A673 (cell line): ENCODE results near the gene MPZL2. TPM values are rescaled to one million over a fixed set of nuclear protein-coding genes. Genes with fewer than 3 reads are reported as not detected.

Source experiments
- BruUV-seq: library from RNA; stranded (reverse); fragments of 400-500 nt; replicated peaks from 2 replicates; lab custom pipeline; 2021; lab: Mats Ljungman, UMichigan
- CTCF ChIA-PET: fragments of 300-600 bp; sonication (Branson Sonifier 250); formaldehyde crosslinking; loops from one replicate; lab custom pipeline; 2022; ENCODE audit warnings: antibody characterized with exemption; lab: Charles Lee
- POLR2A ChIA-PET: fragments of 300-600 bp; sonication (Branson Sonifier 250); formaldehyde crosslinking; loops from one replicate; lab custom pipeline; 2022; ENCODE audit warnings: antibody characterized with exemption; ENCODE audit not compliant: low non-redundant PET; lab: Charles Lee
- DNase-seq: peaks from one replicate; pipeline ENCODE4 v3.0.0-alpha.2; 2015; ENCODE audit warnings: low spot score
- H3K27ac ChIP-seq: fragments of 200-600 bp; sonication (generic); 2 replicates; pipeline ENCODE4 v1.5.1; 2016; ENCODE audit warnings: mixed run types, low read depth, mild to moderate bottlenecking, mixed read lengths, antibody characterized with exemption, low read length; ENCODE audit not compliant: poor library complexity, severe bottlenecking
- H3K27me3 ChIP-seq: fragments of 200-600 bp; sonication (generic); replicated peaks from 2 replicates; pipeline ENCODE4 v1.6.1; 2017; ENCODE audit warnings: mixed run types, low read depth, mild to moderate bottlenecking, mixed read lengths, antibody characterized with exemption, low read length; ENCODE audit not compliant: insufficient read depth, poor library complexity
- H3K36me3 ChIP-seq: fragments of 200-600 bp; sonication (generic); 2 replicates; pipeline ENCODE4 v1.6.1; 2016; ENCODE audit warnings: mixed run types, mild to moderate bottlenecking, mixed read lengths, antibody characterized with exemption, low read length; ENCODE audit not compliant: insufficient read depth, poor library complexity, severe bottlenecking
- H3K4me1 ChIP-seq: fragments of 200-600 bp; sonication (generic); 2 replicates; pipeline ENCODE4 v1.6.1; 2017; ENCODE audit warnings: mixed run types, mild to moderate bottlenecking, mixed read lengths, antibody characterized with exemption, low read length; ENCODE audit not compliant: insufficient read depth, poor library complexity, severe bottlenecking
- H3K4me3 ChIP-seq: fragments of 200-600 bp; sonication (generic); 2 replicates; pipeline ENCODE4 v1.5.1; 2016; ENCODE audit warnings: low read depth, mixed run types, mild to moderate bottlenecking, mixed read lengths, low read length; ENCODE audit not compliant: poor library complexity, severe bottlenecking
- H3K9me3 ChIP-seq: fragments of 200-600 bp; sonication (generic); 2 replicates; pipeline ENCODE4 v1.6.1; 2016; ENCODE audit warnings: mixed run types, low read depth, mild to moderate bottlenecking, mixed read lengths, antibody characterized with exemption, low read length; ENCODE audit not compliant: poor library complexity, severe bottlenecking
- CTCF ChIP-seq: fragments of 300-800, 200-600 bp; sonication (generic); conservative IDR thresholded peaks from 2 replicates; pipeline ENCODE4 v1.5.1; 2017; ENCODE audit warnings: low read depth, mild to moderate bottlenecking, antibody characterized with exemption, low read length, moderate library complexity, mixed read lengths
- EZH2 ChIP-seq: fragments of 200-600 bp; sonication (generic); IDR thresholded peaks from 2 replicates; pipeline ENCODE4 v1.6.1; 2017; ENCODE audit warnings: borderline replicate concordance, low read depth, mild to moderate bottlenecking, mixed read lengths, antibody characterized with exemption, low read length; ENCODE audit not compliant: poor library complexity, severe bottlenecking
- intact Hi-C: fragments of 100-400 bp; cut with micrococcal nuclease; formaldehyde crosslinking; loops from one replicate; pipeline ENCODE4 v1.10.0; 2022; ENCODE audit not compliant: unreplicated experiment
- total RNA-seq: library from RNA; stranded (reverse); gene quantifications from 2 replicates; pipeline ENCODE4 v1.2.3, GENCODE V29; 2021

Gene MPZL2
- total RNA-seq, 1 experiment from 2014 or later, result not detected

- TF ChIP-seq EZH2, result no peak
- no peak for TF ChIP-seq CTCF
- no TSS peak for BruUV-seq
- DNase-seq, result no peak
- intact Hi-C loops, result no loop called here
- CTCF ChIA-PET, result no interaction called here
- Histone ChIP-seq H3K27me3 (peaks cover 37% of the 10 kb centered on the region), H3K9me3 (no peaks in the 10 kb centered on the region), H3K4me3 (no peak overlapping the region), H3K4me1 (no peaks in the 10 kb centered on the region), H3K27ac (no peak overlapping the region), H3K36me3 (no peaks in the 10 kb centered on the region)
- POLR2A ChIA-PET, result no interaction called here
Measured at GRCh38 chr11:118233850-118234249, 30.2 kb downstream of the MPZL2 start.

GRCh38 chr11:118233377-118233776 lies 30.7 kb downstream of the MPZL2 start:
- Histone ChIP-seq H3K36me3 (no peaks in the 10 kb centered on the region), H3K4me1 (no peaks in the 10 kb centered on the region), H3K4me3 (no peak overlapping the region), H3K9me3 (no peaks in the 10 kb centered on the region), H3K27me3 (peaks cover 39% of the 10 kb centered on the region), H3K27ac (no peak overlapping the region)
- ChIA-PET POLR2A (no interaction called here), CTCF (no interaction called here)
- no peak for DNase-seq
- TF ChIP-seq CTCF, result no peak
- no peak for TF ChIP-seq EZH2
- no TSS peak for BruUV-seq
- intact Hi-C loops, result no loop called here

- DNase-seq, result no peak
- ChIA-PET POLR2A (no interaction called here), CTCF (no interaction called here)
- intact Hi-C loops, result no loop called here
- no peak overlapping the region for H3K27ac ChIP-seq
- peaks cover 43% of the 10 kb centered on the region for H3K27me3 ChIP-seq
- H3K4me3 ChIP-seq, result no peak overlapping the region
- H3K4me1 ChIP-seq, result no peaks in the 10 kb centered on the region
- no peaks in the 10 kb centered on the region for H3K36me3 ChIP-seq
- no TSS peak for BruUV-seq
- TF ChIP-seq CTCF (no peak), EZH2 (no peak)
- no peaks in the 10 kb centered on the region for H3K9me3 ChIP-seq
Measured at GRCh38 chr11:118232659-118233058, 31.4 kb downstream of the MPZL2 start.
